IMR-90 (cell line): ENCODE measurements around the gene ALK.

Experiments
- NFE2L2 ChIP-seq: fragments of 150-350 bp; IDR thresholded peaks from 2 replicates; pipeline ENCODE4 v1.6.1; 2016; ENCODE audit warnings: low read depth, mild to moderate bottlenecking, low read length
- RFX5 ChIP-seq: IDR thresholded peaks from 2 replicates; pipeline ENCODE4 v1.8.0; 2012; ENCODE audit warnings: low read depth, mild to moderate bottlenecking, low read length, moderate library complexity
- TF ChIP-seq, protein P1 (sequence below): conservative IDR thresholded peaks from 2 replicates; pipeline ENCODE4 v1.5.1; 2012; ENCODE audit warnings: mild to moderate bottlenecking, low read depth, low read length, improper control_type of control experiment

DNA sequence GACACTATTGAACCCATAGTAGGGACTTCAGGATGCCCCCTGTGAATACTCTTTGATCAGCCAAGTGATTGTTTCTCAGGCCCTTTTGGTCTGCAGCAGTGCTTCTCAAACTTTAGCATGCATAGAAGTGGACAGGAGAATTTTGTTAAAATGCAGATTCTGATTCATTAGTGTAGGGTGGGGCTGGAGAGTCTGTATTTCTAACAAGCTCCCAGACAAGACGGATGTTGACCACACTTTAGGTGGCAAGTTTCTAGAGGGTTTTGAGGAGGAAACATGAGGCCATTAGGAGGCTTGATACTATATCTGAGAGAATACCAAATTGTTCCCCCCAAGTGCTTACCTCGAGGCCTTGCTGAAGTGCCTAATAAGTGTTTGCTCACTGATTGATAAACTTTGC is 488.3 kb downstream of the ALK start:
- TF ChIP-seq, protein P1, sequence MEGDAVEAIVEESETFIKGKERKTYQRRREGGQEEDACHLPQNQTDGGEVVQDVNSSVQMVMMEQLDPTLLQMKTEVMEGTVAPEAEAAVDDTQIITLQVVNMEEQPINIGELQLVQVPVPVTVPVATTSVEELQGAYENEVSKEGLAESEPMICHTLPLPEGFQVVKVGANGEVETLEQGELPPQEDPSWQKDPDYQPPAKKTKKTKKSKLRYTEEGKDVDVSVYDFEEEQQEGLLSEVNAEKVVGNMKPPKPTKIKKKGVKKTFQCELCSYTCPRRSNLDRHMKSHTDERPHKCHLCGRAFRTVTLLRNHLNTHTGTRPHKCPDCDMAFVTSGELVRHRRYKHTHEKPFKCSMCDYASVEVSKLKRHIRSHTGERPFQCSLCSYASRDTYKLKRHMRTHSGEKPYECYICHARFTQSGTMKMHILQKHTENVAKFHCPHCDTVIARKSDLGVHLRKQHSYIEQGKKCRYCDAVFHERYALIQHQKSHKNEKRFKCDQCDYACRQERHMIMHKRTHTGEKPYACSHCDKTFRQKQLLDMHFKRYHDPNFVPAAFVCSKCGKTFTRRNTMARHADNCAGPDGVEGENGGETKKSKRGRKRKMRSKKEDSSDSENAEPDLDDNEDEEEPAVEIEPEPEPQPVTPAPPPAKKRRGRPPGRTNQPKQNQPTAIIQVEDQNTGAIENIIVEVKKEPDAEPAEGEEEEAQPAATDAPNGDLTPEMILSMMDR: no peak
- no peak for TF ChIP-seq RFX5
- no peak for TF ChIP-seq NFE2L2
